ENCODE results near the gene CXCL8.
"Not testable (repeated sequence)": the region's sequence is repeated elsewhere in the genome, so short reads cannot be mapped to it uniquely, and the experiment has no call there.

Gene CXCL8

DNA sequence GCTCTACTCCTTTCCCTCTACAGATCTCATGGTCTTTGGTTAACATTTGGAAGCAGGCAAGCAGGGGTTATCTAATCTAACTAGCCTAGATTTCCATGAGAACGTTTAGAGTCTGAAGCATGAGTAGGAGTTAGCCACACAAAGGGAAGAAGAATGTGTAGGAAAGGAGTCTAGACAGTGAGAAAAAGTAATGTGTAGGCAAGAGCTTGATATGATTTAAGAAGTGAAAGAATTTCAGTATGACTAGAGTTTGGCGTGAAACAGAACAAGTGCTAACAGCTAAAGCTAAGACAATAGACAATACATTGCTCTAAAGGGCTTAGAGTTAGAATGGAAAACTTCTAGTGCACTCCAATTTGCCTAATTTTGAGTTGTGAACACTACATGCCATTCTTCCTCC, 10.8 kb downstream of the CXCL8 start:
- no peak for DNase-seq

GRCh38 chr4:73751830-73752229, 11.5 kb downstream of the CXCL8 start:
- DNase-seq, result no peak

GRCh38 chr4:73752424-73752823, 12.1 kb downstream of the CXCL8 start:
- DNase-seq, result no peak

- no peak for DNase-seq
These were observed 12.8 kb downstream of the CXCL8 start for GRCh38 chr4:73753215-73753614.

GRCh38 chr4:73754934-73755333, 14.6 kb downstream of the CXCL8 start:
- DNase-seq, result no peak

DNA sequence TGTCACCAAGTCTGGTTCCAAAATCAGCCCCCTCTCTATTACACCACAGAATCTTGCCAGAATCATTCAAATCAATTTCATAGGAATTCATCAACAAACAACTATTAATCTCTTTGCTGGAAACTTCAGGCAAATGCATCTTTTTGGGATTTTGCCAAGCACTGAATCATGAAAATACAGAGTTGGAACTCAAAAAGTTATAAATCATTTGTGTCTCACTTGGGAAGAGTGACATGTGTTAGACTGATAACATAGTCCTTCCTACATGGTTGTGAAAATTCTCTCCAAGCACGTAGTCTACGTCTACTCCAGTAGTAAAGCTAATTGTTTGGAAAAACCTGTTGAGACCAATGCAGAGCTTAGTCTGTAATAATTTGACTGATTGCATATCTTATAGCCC, 19.0 kb downstream of the CXCL8 start:
- DNase-seq, result no peak

DNA sequence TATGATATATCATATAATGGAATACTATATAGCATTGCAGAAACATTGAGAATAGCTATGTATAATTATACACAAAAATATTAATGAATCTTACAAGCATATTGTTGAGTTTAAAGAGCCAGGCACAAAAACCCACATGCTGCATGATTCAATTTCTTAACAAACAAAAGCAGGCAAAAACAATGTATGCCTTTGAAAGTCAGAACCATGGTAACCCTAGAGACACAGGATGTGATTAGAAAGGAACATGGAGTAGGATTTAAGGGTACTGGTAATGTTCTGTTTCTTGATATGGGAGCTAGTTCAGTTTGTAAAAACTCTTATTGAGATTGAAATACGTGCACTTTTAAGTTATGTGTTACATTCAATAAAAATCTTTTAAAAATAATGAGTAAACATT, 21.5 kb downstream of the CXCL8 start:
- DNase-seq, result no peak

- DNase-seq, result no peak
These were observed 22.0 kb downstream of the CXCL8 start for GRCh38 chr4:73762409-73762808.

- no peak for DNase-seq
These were observed 23.5 kb downstream of the CXCL8 start for GRCh38 chr4:73763877-73764276.

DNA sequence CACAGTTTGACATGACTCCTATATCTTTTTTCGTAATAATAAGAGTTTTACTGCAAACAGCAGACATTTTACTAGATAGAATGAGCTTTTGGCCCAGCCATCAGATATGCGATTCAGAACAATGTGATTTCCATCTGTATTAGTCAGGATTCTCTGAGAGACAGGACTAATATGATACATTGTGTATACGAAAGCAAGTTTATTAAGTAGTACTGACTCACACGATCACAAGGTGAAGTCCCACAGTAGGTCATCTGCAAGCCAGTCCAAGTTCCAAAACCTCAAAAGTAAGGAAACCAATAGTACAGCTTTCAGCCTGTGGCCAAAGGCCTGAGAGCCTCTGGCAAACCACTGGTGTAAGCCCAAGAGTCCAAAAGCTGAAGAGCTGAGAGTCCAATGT, 24.1 kb downstream of the CXCL8 start:
- DNase-seq, result no peak

GRCh38 chr4:73765296-73765695, 24.9 kb downstream of the CXCL8 start:
- no peak for DNase-seq

GRCh38 chr4:73770917-73771316, 30.5 kb downstream of the CXCL8 start:
- no peak for DNase-seq

DNA sequence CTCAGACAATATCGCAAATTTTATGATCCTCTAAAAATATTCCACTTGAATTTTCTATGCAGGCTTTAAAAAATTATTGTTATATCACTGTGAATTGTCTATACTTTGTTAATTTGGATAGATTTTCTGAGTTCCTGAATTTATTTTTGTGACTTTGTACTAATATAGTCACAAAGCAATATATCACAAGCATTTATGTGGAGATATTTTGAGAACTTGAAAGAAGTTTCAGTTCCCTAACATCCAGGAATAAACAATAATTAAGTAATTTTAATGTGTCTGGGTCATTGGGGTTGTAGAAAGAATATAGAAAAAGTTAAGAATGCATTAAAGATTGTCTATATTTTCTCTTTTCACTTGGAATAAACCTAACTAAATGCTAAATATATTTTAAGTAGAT, 32.0 kb downstream of the CXCL8 start:
- DNase-seq, result no peak

DNA sequence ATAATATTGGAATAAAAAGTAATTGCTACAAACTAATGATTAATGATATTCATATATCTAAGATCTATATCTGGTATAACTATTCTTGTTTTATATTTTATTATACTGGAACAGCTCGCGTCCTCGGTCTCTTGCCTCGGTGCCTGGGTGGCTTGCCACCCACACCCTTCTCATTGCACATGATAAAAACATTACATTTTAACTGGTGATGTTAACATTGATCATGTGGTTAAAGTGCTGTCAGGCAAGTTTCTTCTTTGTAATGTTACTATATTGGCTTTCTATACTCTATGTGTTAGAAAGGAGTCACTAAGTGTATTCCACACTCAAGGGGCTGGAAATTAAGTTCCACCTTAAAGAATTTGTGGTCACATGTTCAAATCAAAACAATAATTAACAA, 34.0 kb downstream of the CXCL8 start:
- DNase-seq, result not testable (repeated sequence)

GRCh38 chr4:73776321-73776729, 36.0 kb downstream of the CXCL8 start:
- no peak for DNase-seq

- DNase-seq, result no peak
These were observed 37.2 kb downstream of the CXCL8 start for GRCh38 chr4:73777612-73778011.

GRCh38 chr4:73780243-73780642, 39.9 kb downstream of the CXCL8 start:
- DNase-seq, result no peak

- DNase-seq, result no peak
These were observed 40.5 kb downstream of the CXCL8 start for GRCh38 chr4:73780834-73781233.

- no peak for DNase-seq
These were observed 48.0 kb downstream of the CXCL8 start for GRCh38 chr4:73788411-73788810.
